ENCODE results near the gene CCL20. TPM values are rescaled to one million over a fixed set of nuclear protein-coding genes. Genes with fewer than 3 reads are reported as not detected.

CCL20 gene
- total and polyA plus RNA-seq, 12 donors = 0.39 to 0.80 (median 0.46) TPM; not detected in 8

DNA sequence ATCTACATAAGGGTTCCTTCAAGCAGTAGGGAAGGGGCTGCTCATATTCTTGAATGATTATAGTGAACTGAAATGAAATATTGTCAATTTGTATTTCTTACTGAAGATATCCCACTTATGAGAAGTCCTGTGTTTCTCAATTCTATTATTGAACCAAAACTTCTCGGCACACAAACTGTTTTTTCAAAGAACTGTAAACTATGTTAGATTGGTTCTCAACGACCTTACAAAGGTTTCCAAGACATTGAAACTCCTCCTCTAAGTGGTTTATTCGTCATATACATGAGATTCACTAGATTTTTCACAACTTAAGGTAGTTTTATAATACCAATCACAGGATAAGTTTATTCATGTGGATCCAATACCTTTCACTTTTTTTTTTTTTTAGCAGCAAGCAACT lies 1.4 kb downstream of the CCL20 start:
- no peaks in the 10 kb centered on the region for H3K9me3 ChIP-seq (replicated peaks in 1 of 3)
- no peak for DNase-seq
- H3K4me3 ChIP-seq = no peak overlapping the region
- TF ChIP-seq POLR2A (IDR thresholded peaks at IDR 0.05) (no peak), CTCF (IDR thresholded peaks at IDR 0.05) (no peak)
- no peak overlapping the region for H3K27ac ChIP-seq
- H3K36me3 ChIP-seq (replicated peaks in 1 of 2) = no peaks in the 10 kb centered on the region
- WGBS, 4 donors = 63 to 73% (median 66%) methylated on average over 3 of the region's 3 CpGs
- H3K4me1 ChIP-seq (replicated peaks in 1 of 2) = no peaks in the 10 kb centered on the region
- peaks cover 6% of the 10 kb centered on the region for H3K27me3 ChIP-seq
- intact Hi-C loops (cut with DNase I) = no loop called here

GRCh38 chr2:227816507-227817294 lies 3.1 kb downstream of the CCL20 start:
- H3K36me3 ChIP-seq (replicated peaks in 1 of 2) = no peaks in the 10 kb centered on the region
- WGBS, 4 donors = 75 to 94% (median 86%) methylated on average over 2 of the region's 2 CpGs
- no peak for DNase-seq

DNA sequence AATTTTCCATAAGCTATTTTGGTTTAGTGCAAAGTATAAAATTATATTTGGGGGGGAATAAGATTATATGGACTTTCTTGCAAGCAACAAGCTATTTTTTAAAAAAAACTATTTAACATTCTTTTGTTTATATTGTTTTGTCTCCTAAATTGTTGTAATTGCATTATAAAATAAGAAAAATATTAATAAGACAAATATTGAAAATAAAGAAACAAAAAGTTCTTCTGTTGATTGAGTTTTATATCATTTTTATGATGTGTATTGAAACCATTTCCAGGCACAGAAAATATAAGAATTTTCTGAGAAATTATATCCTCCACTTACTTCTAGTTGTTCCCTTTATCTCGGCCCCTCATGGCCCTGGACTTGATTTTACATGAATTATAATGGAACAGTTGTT lies 3.7 kb downstream of the CCL20 start:
- Histone ChIP-seq H3K4me3 (no peak overlapping the region), H3K36me3 (replicated peaks in 1 of 2) (no peaks in the 10 kb centered on the region), H3K27ac (no peak overlapping the region), H3K27me3 (peaks cover 6% of the 10 kb centered on the region), H3K9me3 (replicated peaks in 1 of 3) (no peaks in the 10 kb centered on the region), H3K4me1 (replicated peaks in 1 of 2) (no peaks in the 10 kb centered on the region)
- intact Hi-C loops (cut with DNase I) = no loop called here
- WGBS, 4 donors = 63 to 73% (median 68%) methylated on average over 1 of the region's 1 CpG
- DNase-seq = no peak
- TF ChIP-seq POLR2A (IDR thresholded peaks at IDR 0.05) = no peak
- TF ChIP-seq CTCF (IDR thresholded peaks at IDR 0.05) = no peak

More at GRCh38 chr2:227816507-227817294, 3.1 kb downstream of the CCL20 start:
- H3K27ac ChIP-seq = no peak overlapping the region
- intact Hi-C loops (cut with DNase I) = no loop called here
- no peaks in the 10 kb centered on the region for H3K4me1 ChIP-seq (replicated peaks in 1 of 2)
- no peaks in the 10 kb centered on the region for H3K9me3 ChIP-seq (replicated peaks in 1 of 3)
- peaks cover 6% of the 10 kb centered on the region for H3K27me3 ChIP-seq
- no peak overlapping the region for H3K4me3 ChIP-seq
- TF ChIP-seq POLR2A (IDR thresholded peaks at IDR 0.05) (no peak), CTCF (IDR thresholded peaks at IDR 0.05) (no peak)

DNA sequence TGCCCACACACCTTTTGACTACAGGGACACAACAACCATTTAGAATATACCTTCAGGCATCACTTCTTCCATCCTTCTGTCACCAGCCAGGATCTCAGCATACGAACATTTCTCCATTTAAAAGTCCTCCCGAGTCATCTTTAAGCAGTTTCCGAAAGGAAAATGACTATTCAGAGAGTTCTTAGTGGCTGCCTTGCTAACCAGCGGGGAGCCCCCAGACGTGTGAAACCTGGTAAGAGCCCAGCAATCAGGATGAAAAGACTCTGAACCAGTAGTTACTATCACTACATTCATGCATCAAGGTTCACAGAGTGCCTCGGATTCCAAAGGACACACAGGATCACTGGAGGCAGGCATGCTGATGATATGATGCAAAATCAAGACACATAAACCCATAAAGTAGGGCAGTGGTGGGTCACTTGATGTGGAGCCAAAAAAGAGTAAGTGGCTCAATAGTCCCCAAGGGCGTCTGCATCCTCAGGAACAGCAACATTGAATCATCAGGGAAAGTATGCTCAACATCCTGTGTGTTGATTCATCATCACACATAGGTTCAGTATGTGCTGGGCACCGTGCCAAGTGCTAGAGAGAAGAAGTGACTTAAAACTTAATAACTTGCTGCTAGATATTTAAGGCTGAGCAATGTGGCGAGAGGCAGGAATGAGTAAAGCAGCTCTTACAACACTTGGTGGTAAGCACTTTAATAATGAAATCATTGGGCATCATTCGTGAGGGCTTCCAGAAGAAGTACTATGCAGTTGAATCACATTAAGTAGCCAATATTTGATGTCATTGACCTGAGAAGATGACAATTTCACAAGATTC lies 4.4 kb downstream of the CCL20 start:
- no peaks in the 10 kb centered on the region for H3K36me3 ChIP-seq (replicated peaks in 1 of 2)
- 28 to 42% (median 35%) methylated on average over 10 of the region's 10 CpGs for WGBS, 4 donors
- no peak overlapping the region for H3K4me3 ChIP-seq
- peaks cover 6% of the 10 kb centered on the region for H3K27me3 ChIP-seq
- H3K27ac ChIP-seq = peak overlapping the region in 1 of 5 donors; percentile 62
- no peaks in the 10 kb centered on the region for H3K4me1 ChIP-seq (replicated peaks in 1 of 2)
- DNase-seq = peak in 6 of 7 donors; percentile 60 to 86 (median 80)
- TF ChIP-seq CTCF (IDR thresholded peaks at IDR 0.05) = no peak
- TF ChIP-seq POLR2A (IDR thresholded peaks at IDR 0.05) = no peak
- H3K9me3 ChIP-seq (replicated peaks in 1 of 3) = no peaks in the 10 kb centered on the region
- intact Hi-C loops (cut with DNase I) = no loop called here

Measured in adrenal gland (tissue), 12 donors.